GM19239 (cell line): Measurements from ENCODE around the gene PSMD1.
"Not testable (repeated sequence)": the region's sequence is repeated elsewhere in the genome, so short reads cannot be mapped to it uniquely, and the experiment has no call there.

ENCODE experiments used
- DNase-seq: peaks from one replicate; pipeline ENCODE4 v3.0.0; 2011; ENCODE audit warnings: low spot score; ENCODE audit not compliant: insufficient read length
- FAIRE-seq: peaks from 2 replicates; lab custom pipeline; 2011; peaks lifted over from hg19 to GRCh38; lab: Jason Lieb, UNC

Gene PSMD1

DNA sequence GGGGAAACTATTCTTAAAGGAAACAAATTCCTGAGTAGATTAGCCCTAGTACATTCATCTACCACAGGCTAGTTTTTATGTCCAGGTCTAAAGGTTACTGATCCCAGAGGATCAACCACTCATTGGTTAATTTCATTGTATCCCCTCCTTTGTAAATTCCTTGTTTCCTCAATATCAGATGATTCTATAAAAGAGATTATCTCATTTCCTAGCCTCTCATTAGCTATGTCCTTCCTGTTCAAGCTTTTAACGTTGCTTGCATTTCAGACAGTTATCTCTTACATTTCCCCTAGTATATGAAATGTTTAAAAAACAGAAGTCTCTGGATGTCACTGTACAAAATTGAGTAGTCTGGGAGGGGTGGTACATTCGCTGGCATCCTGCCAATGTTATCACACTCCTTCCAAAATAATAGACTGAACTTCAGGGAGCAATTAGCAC is 117.6 kb downstream of the PSMD1 start:
- DNase-seq (no peak), FAIRE-seq (no peak)

DNA sequence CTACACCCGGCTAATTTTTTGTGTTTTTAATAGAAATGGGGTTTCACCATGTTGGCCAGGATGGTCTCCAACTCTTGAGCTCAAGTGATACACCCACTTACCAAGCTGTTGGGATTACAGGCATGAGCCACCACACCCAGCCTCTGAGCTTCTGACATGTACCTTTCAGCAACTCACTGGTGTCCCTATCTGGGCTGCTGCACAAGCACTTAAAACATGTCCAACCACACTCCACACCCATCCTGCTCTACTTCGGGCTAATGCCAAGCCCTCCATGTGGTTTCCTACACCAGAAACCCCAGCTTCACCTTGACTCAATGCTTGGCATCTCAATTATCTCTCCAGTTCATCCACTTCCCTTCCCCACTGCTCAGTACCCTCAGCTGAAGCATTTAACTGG is 119.4 kb downstream of the PSMD1 start:
- no peak for DNase-seq
- no peak for FAIRE-seq

DNA sequence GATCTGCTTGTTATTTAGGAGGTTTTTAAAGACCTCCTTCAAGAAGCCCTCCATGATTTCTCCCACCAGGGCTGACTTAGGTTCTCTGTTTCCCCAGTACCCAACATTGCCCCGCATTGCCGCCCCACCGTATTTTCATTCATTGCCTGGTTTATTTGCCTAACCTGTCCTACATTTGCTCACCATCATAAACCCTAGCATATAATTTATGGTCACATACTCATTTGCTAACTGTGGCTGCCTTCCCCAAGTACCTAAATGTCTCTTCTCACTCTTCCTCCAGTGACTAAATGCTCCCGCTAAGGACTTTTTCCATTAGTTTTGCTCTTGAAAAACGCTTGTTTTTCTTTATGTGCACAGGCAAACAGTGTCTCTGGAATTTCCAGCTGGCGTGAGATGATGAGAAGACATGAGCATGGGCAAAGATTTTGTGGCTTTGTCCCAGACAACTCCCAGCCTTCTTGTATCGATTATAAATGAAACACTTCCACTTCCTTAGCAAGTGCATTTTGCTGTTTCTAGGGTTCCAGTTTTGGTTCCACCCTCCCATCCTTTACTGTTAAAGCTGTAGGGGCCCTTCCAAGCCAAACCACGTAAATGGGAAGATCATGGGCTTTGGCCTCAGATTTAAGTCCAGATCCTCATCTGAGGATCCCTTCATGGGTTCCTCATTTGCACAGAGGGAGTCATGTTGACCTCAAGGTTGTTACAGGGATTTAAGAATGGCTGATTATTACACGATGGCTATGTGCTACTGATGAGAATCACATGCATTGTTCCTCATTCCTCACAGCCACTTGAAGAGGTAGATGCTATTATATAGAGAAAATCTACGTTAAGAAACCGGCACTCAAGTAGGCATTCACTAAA is 120.7 kb downstream of the PSMD1 start:
- no peak for DNase-seq
- FAIRE-seq = no peak

DNA sequence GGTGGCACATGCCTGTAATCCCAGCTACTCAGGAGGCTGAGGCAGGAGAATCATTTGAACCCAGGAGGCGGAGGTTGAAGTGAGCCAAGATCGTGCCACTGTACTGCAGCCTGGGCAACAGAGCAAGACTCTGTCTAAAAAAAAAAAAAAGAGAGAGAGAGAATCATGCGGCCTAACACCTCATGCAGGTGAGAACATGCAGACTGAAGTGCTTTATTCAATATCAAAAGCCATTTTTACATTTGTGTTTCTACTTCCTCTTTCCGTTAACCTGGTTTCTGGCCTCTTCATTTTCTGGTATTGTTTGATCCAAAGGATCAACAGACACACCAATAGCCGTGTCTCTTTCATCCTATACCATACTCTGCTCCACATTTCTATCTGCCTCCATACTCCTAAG is 122.1 kb downstream of the PSMD1 start:
- FAIRE-seq, DNase-seq: not testable (repeated sequence)

DNA sequence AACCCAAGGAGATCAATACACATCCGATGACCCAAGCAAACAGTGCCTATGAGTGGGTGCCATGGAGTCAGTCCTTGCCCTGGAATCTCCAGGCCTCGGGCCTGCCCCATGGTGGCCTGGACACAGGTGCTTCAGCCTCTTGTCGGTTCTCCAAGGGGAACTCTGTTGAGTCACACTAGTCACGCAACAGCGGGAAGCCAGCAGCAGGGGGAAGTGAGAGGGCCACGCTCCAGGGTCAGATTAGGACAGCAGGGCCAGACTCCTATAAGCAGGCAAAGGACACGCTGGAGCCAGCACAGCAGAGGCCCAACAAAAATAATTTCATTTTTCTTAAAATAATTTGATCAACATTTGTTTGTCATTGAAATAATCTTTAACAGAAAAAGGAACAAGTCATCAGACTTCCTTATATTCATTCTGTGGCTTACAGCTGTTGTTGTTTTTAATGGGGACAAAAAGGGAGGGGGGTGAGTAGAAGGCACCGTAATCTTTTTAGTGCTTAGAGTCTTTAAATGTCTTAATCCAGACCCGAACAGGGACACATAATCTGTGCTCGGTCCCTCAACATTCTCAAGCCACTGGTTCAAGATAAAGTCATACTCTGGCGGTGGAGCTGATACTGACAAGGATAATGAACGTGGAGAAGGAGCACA is 125.3 kb downstream of the PSMD1 start:
- DNase-seq = peak; percentile 34
- FAIRE-seq = peak; percentile 79

DNA sequence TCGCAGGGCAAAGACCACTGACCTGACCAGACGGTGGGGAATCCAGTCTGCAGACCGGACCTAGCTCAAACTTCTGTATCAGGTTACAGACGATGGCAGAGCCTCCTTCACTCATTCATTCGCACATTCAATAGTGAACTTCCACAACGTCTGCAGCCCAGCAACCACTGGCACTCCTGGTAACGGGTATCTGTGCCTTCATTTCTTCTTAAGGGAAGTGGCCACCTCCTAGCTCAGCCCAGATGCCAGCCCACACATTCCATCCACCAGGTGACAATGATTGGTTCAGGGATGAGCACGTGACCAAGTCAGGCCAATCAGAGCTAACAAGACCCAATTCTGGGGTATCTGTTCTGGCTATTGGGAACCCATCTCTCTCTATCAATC is 125.8 kb downstream of the PSMD1 start:
- peak; percentile 87 for FAIRE-seq
- DNase-seq = no peak

DNA sequence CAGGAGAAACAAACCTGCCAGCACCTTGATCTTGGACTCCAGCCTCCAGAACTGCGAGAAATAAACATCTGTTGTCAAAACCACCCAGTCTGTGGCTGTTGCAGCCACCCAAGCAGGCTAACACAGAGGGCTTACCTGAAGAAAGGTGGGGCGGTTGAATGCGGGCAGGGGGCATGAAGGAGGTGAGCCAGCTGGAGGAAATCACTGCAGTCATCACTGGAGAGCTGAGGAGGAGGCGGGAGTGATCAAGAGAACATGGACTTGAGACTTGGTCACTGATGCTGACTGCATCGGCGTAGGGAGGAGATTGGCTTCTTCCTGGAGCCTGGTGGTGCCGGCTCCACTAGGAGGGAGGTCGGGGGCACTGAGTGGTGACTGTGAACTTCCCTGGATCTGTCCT is 127.2 kb downstream of the PSMD1 start:
- FAIRE-seq (no peak), DNase-seq (no peak)

DNA sequence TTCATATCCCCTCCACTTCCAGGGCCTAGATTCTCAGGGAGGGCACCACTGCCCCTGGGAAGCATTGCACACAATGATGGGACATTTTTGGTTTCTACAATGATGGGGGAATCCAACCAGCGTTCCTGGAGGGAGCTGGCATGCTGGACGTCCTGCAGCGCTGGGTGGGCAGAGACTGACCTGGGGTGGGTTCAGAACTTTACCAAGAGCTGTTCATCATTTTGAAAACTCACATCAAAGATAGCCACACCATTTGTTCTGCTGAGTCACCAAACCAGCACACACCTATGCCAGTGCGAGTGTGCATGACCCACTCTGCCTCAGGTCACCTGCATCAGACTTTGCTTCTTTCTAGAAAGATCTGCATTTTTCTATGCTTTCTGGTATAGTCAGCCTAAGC is 127.7 kb downstream of the PSMD1 start:
- FAIRE-seq (no peak), DNase-seq (no peak)

DNA sequence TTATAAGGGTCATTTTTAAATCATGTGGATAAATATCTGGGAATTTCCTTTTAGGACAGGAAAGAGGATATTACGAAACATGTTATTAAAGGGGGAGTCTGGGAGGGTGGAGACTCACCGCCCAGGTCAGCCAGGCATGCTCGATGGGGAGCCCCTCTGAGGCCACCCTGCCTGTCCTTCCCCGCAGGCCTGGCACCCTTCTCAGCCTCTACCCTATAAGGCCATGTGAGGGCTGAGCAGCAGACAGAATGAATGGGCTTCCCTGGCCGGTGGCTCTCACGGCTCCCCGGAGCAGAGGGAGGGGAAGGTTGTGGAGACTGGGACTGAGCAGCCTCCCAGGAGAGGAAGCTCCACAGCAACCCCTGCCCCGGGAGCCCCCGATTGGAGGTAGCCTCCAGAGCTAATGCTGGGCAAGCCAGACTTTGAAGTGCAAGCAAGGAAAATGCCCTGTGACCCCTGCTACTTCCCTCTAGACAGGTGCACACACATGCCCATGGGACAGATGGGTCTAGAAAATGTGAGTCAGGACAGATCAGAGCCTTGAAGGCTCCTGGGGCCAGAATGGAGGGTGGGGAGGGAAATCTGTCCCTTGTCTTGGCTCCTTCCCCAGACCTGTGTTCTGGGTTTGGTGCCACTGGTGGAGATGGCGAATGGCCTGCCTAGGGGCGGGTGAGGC is 128.5 kb downstream of the PSMD1 start:
- no peak for DNase-seq
- FAIRE-seq = no peak

DNA sequence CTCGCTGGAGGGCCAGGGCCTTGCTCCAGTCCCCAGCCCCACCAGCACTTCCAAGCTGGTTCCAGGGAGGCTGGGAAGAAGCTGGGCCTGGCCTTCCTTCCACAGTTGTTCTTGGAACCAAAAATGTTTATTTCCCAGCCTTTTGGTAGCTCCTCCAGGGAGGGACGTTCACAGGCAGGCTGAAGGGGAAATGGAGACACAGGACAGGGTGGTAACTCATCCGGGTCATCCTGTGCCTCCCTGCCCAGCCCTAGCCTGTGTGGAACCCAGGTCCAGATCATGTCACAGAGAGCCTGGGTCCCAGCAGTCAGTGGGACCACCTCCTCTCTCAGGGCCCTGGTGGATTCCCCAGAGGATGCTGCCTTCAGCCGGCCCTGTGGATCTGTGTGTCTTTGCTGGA is 129.2 kb downstream of the PSMD1 start:
- FAIRE-seq = no peak
- no peak for DNase-seq

DNA sequence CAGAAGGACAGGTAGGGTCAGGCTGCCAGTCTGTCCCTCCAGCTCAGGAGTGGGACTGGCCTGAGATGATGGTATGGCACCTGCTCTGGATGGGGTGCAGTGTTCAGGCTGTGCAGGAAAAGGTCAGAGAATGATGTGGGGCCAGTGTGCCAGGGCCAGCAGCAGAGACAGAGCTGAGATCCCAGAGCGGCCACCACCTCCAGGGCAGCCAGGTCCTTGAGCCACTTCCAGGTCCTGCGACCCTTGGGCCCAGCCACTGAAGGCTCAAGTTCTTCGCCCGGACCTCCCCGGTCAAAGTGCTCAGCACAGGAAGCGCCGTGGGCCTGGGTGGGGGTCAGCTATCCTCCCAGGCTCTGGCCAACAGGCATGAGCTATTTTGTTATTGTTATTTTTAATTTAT is 129.7 kb downstream of the PSMD1 start:
- DNase-seq (no peak), FAIRE-seq (no peak)

DNA sequence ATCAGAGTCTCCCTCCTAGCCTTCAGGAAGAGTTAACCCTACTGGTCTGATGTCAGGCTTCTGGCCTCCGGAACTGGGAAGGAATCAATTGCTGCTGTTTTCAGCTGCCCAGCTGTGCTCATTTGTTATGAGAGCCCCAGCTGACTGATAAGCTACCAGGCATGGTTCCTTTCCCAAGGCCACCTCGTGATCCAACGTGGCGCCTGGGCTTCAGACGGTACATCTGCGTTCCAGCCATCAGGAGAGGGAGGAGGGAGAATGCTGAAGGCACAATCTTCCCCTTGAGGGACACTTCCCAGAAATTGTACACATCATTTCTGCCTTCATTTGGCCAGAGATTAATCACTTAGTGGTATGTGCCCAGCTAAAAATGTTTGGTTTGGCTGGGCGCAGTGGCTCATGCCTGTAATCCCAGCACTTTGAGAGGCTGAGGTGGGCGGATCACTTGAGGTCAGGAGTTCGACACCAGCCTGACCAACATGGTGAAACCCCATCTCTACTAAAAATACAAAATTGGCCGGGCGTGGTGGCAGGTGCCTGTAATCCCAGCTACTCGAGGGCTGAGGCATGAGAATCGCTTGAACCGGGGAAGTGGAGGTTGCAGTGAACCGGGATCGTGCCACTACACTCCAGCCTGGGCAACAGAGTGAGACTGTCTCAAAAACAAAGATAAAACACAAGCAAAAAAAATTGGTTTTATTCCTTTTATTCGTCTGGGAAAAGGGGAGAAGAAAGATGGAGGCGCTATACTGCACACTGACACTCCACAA is 131.3 kb downstream of the PSMD1 start:
- FAIRE-seq = no peak

DNA sequence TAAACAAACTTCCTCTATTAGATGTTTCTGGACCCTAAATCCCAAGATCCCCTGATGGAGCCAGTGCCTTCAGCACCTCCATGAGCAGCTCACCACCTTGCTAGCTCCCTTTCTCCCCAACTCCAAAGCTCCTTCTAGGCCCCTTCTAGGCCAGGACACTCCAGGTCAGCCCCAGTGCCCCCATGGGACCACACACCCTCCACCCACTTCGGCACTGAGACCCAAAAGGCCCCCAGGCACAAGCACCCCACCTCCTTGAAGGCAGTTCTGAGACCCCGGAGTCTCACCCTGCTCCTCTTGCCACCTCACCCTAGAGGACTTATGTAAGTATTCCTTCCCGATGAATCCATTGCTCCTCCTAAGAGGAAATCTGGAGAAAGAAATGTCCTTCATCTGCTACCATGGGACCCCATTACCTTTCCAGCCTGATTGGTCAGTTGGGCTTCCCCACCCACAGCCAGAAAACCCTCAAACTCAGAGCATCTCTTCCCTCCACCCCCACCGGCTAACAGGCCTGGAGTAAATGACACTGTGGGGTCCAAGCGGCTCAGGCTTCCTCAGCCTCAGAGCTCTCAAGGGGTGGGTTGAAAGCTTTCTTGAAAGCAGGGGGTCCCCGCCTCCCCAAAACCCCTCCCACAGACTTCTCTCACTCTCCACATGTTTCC is 132.0 kb downstream of the PSMD1 start:
- FAIRE-seq (no peak), DNase-seq (no peak)

More for the DNA sequence above, 131.3 kb downstream of the PSMD1 start:
- no peak for DNase-seq

DNA sequence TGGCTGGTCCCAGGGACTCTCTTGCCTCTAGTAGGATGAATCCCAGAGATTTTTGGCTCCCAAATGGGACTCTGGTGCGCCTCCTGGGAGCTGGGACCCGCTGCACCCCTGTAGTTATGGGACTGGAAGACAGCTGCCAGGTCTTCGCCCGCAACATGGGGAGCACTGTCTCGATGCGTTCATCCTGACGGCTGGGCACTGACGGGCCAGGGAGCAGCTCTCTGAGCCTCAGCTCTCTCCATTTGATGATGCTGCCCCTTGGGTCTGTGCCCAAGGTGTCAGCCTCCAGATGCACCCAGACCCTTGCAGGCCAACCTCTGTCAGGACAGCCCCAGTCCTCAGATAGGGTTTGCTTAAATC is 132.5 kb downstream of the PSMD1 start:
- no peak for FAIRE-seq

DNA sequence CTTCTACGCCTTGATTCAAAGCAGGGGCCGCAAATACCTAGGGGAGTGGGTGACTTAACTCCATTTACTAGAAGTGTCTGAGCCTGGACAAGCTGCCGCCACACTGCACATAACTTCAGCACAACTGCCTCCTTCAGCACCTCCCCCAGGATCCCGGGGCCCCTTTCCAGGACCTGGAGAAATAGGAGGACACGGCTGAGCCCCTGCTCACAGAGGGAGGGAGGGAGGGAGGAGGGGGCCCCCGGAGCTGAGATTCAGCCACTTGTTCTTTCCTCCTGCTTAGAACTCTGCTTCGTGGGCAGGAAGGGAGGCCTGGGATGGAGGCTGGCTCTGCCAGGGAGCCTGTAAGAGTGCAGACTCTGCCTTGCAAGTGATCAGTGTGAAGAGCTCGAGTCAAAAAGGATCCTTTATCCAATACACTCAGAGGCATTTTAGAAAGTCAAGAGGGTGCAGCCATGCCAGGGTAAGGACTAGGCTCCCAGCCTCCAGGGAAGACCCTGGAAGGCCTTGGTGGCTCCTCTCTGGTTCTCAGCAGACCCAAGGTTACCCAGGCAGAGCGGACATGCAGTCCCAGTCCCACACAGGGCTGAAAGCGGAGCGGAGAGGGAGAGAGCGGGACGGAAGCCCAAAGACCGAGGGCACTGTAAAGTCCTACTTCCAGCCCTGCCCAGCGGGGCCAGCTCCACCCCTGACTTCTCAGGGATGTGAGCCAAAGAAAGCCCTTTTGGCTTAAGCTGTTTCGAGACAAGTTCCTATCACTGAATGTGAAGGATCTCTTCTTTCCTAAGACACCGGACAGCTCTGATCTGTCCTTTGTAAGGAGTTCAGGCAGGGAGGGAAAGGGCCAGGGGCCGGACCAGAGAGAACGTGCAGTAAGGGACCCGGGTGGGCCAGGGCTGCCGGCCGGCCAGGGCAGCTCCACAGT is 133.2 kb downstream of the PSMD1 start:
- FAIRE-seq = no peak

More for the DNA sequence above, 132.5 kb downstream of the PSMD1 start:
- DNase-seq = no peak

DNA sequence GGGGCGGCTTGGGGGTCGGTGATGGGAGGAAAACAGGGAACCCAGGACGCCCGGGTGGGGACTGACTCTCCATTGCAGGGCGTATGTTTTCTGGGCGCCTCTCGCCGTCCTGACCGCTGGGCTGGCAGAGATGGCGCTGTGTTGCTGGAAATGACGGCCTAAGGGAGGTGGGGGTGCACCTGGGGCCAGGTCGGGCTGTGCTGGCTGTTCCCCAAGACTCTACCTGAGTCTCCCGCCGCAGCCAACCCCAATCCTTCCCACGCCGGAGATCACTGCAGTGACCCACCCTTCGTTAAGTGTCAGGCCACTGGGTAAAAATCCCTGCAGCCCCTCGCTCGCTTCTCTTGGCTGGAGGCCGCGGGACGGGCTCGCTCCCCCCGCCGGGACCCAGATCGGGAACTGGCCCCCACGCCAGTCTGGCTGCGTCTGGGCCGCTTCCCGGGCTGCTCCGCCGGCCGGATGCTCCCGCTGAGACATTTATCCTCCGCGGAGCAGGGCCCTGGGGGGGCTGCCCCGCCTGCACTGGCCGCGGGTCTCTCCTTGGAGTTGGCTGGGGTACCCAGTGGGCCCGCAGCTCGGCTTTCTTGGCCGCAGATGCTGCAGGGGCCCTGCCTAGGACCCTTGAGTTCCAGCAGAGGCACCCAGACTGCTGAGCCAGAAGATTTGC is 134.0 kb downstream of the PSMD1 start:
- FAIRE-seq = no peak
- DNase-seq = no peak

More for the DNA sequence above, 133.2 kb downstream of the PSMD1 start:
- DNase-seq = no peak

DNA sequence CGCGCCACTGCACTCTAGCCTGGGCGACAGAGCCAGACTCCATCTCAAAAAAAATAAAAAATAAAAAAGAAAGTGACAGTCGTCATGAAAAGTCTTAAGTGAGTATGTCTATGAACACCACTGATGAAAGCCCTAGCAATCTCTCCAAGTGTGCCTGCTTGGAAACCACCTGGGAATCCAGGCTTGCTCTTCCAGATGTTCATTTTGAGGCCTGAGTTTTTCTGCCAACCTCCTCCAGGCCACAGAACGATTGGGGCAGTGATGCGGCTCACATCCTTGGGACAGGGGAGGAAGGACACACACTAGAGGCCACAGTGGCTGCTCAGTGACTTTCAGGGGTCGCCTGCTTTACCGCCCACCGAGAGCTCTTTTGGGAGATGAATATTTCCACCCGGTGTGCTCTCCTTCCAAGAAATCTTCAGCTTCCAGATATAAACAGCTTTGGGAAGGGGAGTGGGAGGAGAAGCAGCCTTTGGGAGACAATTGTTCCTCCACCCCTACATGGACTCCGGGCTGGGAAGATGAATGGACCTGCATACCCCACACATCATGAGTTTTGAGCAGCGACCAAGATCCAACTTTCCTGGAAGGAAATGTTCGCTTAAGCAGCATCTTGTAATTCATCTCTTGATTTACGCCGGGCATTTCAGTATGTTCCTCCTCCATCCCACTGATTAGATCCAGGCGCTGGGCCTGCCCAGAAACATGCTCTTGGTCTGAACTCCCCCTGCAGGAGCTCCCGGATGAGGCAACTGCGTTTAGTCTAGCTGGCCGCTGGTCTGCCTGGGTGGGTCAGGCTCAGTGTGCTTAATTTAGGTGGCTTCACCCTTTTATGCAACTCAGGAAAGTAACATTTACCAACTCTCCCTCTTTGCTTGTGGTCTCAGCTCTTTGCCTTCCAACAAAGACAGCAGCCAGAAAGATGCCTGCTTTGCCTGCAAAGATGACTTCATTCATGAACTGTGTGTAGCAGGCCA is 135.5 kb downstream of the PSMD1 start:
- FAIRE-seq (no peak), DNase-seq (no peak)
